CD1c-positive myeloid dendritic cell (primary cell): Measurements from ENCODE around the gene SDCCAG8.

Experiments used
- DNase-seq: peaks from one replicate; pipeline ENCODE4 v3.0.0-alpha.2; 2016; ENCODE audit errors: extremely low spot score

The SDCCAG8 gene

DNA sequence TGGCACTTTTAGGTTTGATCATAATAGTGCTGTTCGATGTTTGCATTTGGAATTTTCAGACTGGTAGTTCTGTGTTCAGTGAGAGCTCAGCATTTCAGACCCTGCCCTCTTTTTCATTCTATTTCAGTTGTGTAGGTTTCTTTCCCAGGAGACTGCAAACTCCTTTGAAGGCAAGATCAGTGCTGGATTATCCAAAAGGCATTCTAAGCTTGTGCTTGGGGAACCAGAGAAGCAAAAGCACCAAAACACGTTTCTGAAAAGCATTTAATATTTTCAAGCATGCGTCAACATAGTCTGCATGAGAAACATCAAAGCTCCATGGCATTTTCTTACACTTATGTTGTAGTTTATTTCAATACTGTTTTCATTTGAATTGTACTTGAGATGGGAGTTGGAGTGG lies 292.1 kb downstream of the SDCCAG8 start:
- no peak for DNase-seq

DNA sequence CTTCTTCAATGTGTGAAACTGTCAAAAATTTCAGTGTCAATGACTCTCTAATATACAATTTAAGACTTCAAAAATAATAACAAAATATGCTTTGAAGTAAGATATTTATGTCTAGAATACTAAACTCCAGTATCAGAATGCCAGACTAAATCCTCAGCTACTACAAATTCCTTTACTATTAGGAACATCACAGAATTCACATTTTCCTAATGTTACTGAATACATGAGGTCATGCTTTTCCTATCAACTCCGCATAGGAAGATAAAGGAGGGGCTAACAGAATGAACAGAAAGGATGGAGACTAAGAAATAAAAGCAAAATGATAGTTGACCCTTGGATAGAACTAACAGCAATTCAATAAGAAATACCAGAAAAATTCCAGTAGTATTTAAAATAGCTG lies 292.7 kb downstream of the SDCCAG8 start:
- DNase-seq: no peak

DNA sequence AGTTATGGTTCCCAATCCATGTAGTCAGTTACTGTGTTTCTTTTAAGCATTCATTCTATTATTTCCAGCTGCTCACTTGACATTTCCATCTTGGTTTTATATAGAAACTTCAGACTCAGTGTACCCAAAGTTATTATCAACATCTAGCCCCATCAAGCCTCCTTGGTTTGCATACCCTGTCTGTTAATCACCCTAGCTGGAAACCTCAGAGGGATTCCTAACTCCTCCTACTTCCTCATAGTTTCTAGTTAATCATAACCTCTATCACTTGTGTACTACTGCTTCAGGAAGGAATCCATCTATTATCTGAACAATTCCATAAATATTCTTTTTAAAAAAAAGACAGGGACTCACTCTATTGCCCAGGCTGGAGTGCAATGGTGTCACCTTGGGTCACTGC lies 293.3 kb downstream of the SDCCAG8 start:
- no peak for DNase-seq
